COLO668 (cell line): Measurements from ENCODE around the gene SSTR1.

Source experiments
- DNase-seq: peaks from one replicate; lab custom pipeline; 2025; ENCODE audit not compliant: unreplicated experiment; lab: John Stamatoyannopoulos, UW

The SSTR1 gene

GRCh38 chr14:38202444-38203191 lies 5.1 kb upstream of the SSTR1 start:
- DNase-seq = no peak

GRCh38 chr14:38203929-38204718 lies 3.6 kb upstream of the SSTR1 start:
- DNase-seq = peak; percentile 19

GRCh38 chr14:38204719-38205115 lies 3.0 kb upstream of the SSTR1 start:
- DNase-seq = no peak

- DNase-seq = no peak
Observed at GRCh38 chr14:38205119-38205813, 2.4 kb upstream of the SSTR1 start.

- DNase-seq = no peak
Observed at GRCh38 chr14:38205949-38206665, 1.6 kb upstream of the SSTR1 start.

- DNase-seq = no peak
Observed at GRCh38 chr14:38206689-38207376, 871 bp upstream of the SSTR1 start.

GRCh38 chr14:38207377-38207735 lies 348 bp upstream of the SSTR1 start:
- no peak for DNase-seq

GRCh38 chr14:38208618-38209562 lies 1.2 kb downstream of the SSTR1 start:
- peak; percentile 95 for DNase-seq

- DNase-seq = peak; percentile 68
Observed at GRCh38 chr14:38209572-38210557, 2.2 kb downstream of the SSTR1 start.

- DNase-seq = peak; percentile 55
Observed at GRCh38 chr14:38210587-38211216, 3.0 kb downstream of the SSTR1 start.

GRCh38 chr14:38211255-38211735 lies 3.6 kb downstream of the SSTR1 start:
- peak; percentile 48 for DNase-seq

- DNase-seq = no peak
Observed at GRCh38 chr14:38212111-38212510, 4.4 kb downstream of the SSTR1 start.

- DNase-seq = no peak
Observed at GRCh38 chr14:38213001-38213400, 5.3 kb downstream of the SSTR1 start.

GRCh38 chr14:38217553-38217952 lies 9.8 kb downstream of the SSTR1 start:
- no peak for DNase-seq

- no peak for DNase-seq
Observed at GRCh38 chr14:38221077-38221476, 13.4 kb downstream of the SSTR1 start.

GRCh38 chr14:38224338-38224737 lies 16.6 kb downstream of the SSTR1 start:
- DNase-seq = no peak

- DNase-seq = no peak
Observed at GRCh38 chr14:38225946-38226345, 18.2 kb downstream of the SSTR1 start.

GRCh38 chr14:38226366-38226765 lies 18.7 kb downstream of the SSTR1 start:
- DNase-seq = no peak
